Panc1 (cell line): Measurements from ENCODE around the gene LSM8.

ENCODE experiments used
- TF ChIP-seq, protein P1 (sequence below): fragments of 450-650 bp; IDR thresholded peaks from 2 replicates; pipeline ENCODE4 v1.5.1; 2017; ENCODE audit warnings: mild to moderate bottlenecking
- TF ChIP-seq, protein P2 (sequence below), 2 experiments: IDR thresholded peaks; 2 replicates each; pipeline ENCODE4 v1.6.1; 2011 to 2012; ENCODE audit warnings: low read depth in 2 of 2, control low read depth in 1 of 2, low read length in 1 of 2, mild to moderate bottlenecking in 1 of 2, moderate library complexity in 1 of 2; ENCODE audit not compliant: insufficient read depth in 1 of 2

GRCh38 chr7:118218413-118219156 is 34.6 kb downstream of the LSM8 start:
- TF ChIP-seq, protein P1, sequence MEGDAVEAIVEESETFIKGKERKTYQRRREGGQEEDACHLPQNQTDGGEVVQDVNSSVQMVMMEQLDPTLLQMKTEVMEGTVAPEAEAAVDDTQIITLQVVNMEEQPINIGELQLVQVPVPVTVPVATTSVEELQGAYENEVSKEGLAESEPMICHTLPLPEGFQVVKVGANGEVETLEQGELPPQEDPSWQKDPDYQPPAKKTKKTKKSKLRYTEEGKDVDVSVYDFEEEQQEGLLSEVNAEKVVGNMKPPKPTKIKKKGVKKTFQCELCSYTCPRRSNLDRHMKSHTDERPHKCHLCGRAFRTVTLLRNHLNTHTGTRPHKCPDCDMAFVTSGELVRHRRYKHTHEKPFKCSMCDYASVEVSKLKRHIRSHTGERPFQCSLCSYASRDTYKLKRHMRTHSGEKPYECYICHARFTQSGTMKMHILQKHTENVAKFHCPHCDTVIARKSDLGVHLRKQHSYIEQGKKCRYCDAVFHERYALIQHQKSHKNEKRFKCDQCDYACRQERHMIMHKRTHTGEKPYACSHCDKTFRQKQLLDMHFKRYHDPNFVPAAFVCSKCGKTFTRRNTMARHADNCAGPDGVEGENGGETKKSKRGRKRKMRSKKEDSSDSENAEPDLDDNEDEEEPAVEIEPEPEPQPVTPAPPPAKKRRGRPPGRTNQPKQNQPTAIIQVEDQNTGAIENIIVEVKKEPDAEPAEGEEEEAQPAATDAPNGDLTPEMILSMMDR: no peak
- TF ChIP-seq, protein P2, sequence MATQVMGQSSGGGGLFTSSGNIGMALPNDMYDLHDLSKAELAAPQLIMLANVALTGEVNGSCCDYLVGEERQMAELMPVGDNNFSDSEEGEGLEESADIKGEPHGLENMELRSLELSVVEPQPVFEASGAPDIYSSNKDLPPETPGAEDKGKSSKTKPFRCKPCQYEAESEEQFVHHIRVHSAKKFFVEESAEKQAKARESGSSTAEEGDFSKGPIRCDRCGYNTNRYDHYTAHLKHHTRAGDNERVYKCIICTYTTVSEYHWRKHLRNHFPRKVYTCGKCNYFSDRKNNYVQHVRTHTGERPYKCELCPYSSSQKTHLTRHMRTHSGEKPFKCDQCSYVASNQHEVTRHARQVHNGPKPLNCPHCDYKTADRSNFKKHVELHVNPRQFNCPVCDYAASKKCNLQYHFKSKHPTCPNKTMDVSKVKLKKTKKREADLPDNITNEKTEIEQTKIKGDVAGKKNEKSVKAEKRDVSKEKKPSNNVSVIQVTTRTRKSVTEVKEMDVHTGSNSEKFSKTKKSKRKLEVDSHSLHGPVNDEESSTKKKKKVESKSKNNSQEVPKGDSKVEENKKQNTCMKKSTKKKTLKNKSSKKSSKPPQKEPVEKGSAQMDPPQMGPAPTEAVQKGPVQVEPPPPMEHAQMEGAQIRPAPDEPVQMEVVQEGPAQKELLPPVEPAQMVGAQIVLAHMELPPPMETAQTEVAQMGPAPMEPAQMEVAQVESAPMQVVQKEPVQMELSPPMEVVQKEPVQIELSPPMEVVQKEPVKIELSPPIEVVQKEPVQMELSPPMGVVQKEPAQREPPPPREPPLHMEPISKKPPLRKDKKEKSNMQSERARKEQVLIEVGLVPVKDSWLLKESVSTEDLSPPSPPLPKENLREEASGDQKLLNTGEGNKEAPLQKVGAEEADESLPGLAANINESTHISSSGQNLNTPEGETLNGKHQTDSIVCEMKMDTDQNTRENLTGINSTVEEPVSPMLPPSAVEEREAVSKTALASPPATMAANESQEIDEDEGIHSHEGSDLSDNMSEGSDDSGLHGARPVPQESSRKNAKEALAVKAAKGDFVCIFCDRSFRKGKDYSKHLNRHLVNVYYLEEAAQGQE (IDR thresholded peaks at IDR 0.05; ENCODE audit: insufficient read depth in 1 of 2, low read depth in 2 of 2, low read length in 1 of 2): no peak
